BLaER1 (cell line): ENCODE data around the gene EIPR1.

Experiments
- H3K27ac ChIP-seq: shearing (Covaris generic); formaldehyde crosslinking; 2 replicates; pipeline ENCODE4 v1.8.1; 2022
- H3K27me3 ChIP-seq: shearing (Covaris generic); formaldehyde crosslinking; 2 replicates; pipeline ENCODE4 v1.8.1; 2022
- H3K36me3 ChIP-seq: shearing (Covaris generic); formaldehyde crosslinking; 2 replicates; pipeline ENCODE4 v1.8.1; 2022
- H3K4me1 ChIP-seq: shearing (Covaris generic); formaldehyde crosslinking; 2 replicates; pipeline ENCODE4 v1.8.1; 2022
- H3K4me2 ChIP-seq: shearing (Covaris generic); formaldehyde crosslinking; 2 replicates; pipeline ENCODE4 v1.8.1; 2022
- H3K4me3 ChIP-seq: shearing (Covaris generic); formaldehyde crosslinking; 2 replicates; pipeline ENCODE4 v1.8.1; 2022
- H3K9ac ChIP-seq: shearing (Covaris generic); formaldehyde crosslinking; 2 replicates; pipeline ENCODE4 v1.8.1; 2022
- H3K9me3 ChIP-seq: shearing (Covaris generic); formaldehyde crosslinking; 2 replicates; pipeline ENCODE4 v1.8.1; 2022
- H4K20me1 ChIP-seq: shearing (Covaris generic); formaldehyde crosslinking; 2 replicates; pipeline ENCODE4 v1.8.1; 2022
- Cebpa-rat ChIP-seq: shearing (Covaris generic); IDR thresholded peaks from 2 replicates; pipeline ENCODE4 v1.8.1; 2022

The EIPR1 gene

DNA sequence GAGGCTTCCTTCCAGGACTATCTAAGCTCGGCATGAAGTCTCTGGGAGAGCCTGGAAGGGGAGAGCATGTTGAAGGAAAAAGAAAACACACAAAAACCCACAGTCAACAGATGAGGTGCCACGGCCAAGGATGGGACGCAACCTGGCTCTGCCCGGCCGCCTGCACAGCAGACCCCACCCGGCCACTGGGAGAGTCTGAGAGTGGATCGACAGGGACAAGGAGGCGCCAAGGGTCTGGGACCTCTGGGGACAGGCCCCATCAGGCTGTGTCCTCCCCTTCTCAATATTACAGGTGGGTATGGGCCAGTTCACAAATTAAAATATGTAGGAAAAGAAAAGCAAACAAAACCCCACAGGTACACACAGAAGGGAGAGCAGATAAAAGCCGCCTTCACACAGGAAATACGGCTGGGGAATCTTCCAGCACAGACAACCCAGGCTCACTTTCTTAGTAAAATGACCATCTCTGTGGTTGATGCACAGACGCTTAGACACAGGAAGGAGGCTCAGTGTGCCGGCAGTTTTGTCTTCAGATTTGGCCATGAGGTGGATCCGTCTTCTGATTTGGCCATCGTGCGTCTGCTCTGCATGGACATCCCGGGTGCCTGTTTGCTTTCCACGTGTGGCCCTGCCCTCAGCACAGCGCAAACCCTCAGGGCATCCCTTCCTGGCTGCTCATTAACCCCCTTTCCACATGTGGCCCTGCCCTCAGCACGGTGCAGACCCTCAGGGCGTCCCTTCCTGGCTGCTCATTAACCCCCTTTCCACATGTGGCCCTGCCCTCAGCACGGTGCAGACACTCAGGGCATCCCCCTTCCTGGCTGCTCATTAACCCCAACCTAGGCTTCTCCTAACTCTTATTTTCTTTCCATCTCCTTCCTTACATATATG lies 138.4 kb downstream of the EIPR1 start:
- Histone ChIP-seq H3K4me2 (peak overlapping the region; percentile 91), H3K4me3 (no peak overlapping the region), H3K9me3 (no peaks in the 10 kb centered on the region), H3K4me1 (peaks cover 92% of the 10 kb centered on the region), H3K9ac (no peak overlapping the region), H3K27me3 (no peaks in the 10 kb centered on the region), H4K20me1 (peaks cover 16% of the 10 kb centered on the region; the same call in 1 of the 2 replicates), H3K27ac (peak overlapping the region; percentile 62), H3K36me3 (peaks cover 14% of the 10 kb centered on the region; the same call in 1 of the 2 replicates)
- TF ChIP-seq Cebpa-rat, result no peak

DNA sequence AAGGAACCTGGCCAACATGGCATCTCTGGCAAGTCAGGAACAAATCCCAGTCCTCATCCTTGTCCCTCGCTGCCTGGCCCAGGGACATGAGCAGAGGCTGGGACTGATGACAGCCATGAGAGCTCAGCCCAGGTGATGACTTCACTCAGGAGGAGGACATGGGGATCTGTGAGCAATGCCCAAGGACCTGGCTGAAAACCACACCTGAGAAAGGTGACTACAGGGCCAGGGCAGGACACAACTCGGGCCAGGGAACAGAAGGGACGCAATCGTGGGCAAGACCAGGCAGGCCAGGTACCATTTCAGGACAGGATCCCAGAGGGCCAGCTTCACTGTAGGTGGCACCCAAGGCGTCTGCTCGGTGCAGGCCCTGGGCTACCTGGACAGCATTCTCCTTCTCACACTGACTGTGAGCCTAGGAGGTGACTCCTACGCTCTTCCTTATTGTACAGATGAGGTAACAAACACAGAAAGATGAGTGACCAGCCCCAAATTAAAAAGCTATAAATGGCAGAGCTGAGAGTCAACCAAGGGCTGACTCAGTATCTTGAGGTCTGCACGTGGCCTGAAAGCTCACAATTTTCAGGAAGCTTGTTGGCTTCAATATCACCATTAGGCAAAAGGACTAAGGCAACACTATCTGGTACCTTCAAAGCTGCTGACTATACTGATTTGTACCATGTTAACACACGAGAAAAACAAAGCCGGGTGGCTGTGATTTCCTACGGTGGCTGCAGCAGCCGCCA lies 141.1 kb downstream of the EIPR1 start:
- peaks cover 16% of the 10 kb centered on the region; the same call in 1 of the 2 replicates for H4K20me1 ChIP-seq
- H3K4me3 ChIP-seq, result no peak overlapping the region
- 0 out of 2 replicates have a peak, but pooled peaks cover under 1% of the 10 kb centered on the region for H3K9me3 ChIP-seq
- H3K27ac ChIP-seq, result no peak overlapping the region
- no peak overlapping the region for H3K9ac ChIP-seq
- H3K4me2 ChIP-seq, result peak overlapping the region; percentile 91
- no peaks in the 10 kb centered on the region for H3K27me3 ChIP-seq
- TF ChIP-seq Cebpa-rat, result no peak
- H3K36me3 ChIP-seq, result peaks cover 21% of the 10 kb centered on the region; the same call in 1 of the 2 replicates
- H3K4me1 ChIP-seq, result peaks cover 92% of the 10 kb centered on the region

GRCh38 chr2:3233877-3234276 lies 143.7 kb downstream of the EIPR1 start:
- no peak for TF ChIP-seq Cebpa-rat
- Histone ChIP-seq H3K4me2 (peak overlapping the region; percentile 70), H3K27ac (peak overlapping the region; percentile 37), H3K27me3 (no peaks in the 10 kb centered on the region), H3K4me1 (peaks cover 67% of the 10 kb centered on the region), H4K20me1 (peaks cover 10% of the 10 kb centered on the region; the same call in 1 of the 2 replicates), H3K9ac (no peak overlapping the region), H3K36me3 (peaks cover 30% of the 10 kb centered on the region; the same call in 1 of the 2 replicates), H3K4me3 (no peak overlapping the region), H3K9me3 (peaks cover 26% of the 10 kb centered on the region)

- no peaks in the 10 kb centered on the region for H4K20me1 ChIP-seq
- H3K36me3 ChIP-seq, result peaks cover 37% of the 10 kb centered on the region
- no peak overlapping the region for H3K4me3 ChIP-seq
- no peak overlapping the region for H3K9ac ChIP-seq
- no peak for TF ChIP-seq Cebpa-rat
- no peak overlapping the region for H3K27ac ChIP-seq
- peaks cover 28% of the 10 kb centered on the region for H3K4me1 ChIP-seq
- no peak overlapping the region for H3K4me2 ChIP-seq
- H3K27me3 ChIP-seq, result no peaks in the 10 kb centered on the region
- peaks cover 70% of the 10 kb centered on the region for H3K9me3 ChIP-seq
These were observed 148.4 kb downstream of the EIPR1 start for GRCh38 chr2:3229221-3229620.

- no peak for TF ChIP-seq Cebpa-rat
- H3K9me3 ChIP-seq, result peaks cover 88% of the 10 kb centered on the region
- H3K4me3 ChIP-seq, result no peak overlapping the region
- H3K36me3 ChIP-seq, result peaks cover 46% of the 10 kb centered on the region
- no peak overlapping the region for H3K9ac ChIP-seq
- no peaks in the 10 kb centered on the region for H4K20me1 ChIP-seq
- H3K4me2 ChIP-seq, result no peak overlapping the region
- no peaks in the 10 kb centered on the region for H3K27me3 ChIP-seq
- H3K4me1 ChIP-seq, result peaks cover 9% of the 10 kb centered on the region
- no peak overlapping the region for H3K27ac ChIP-seq
These were observed 152.9 kb downstream of the EIPR1 start for GRCh38 chr2:3224681-3225080.

- Histone ChIP-seq H4K20me1 (no peaks in the 10 kb centered on the region), H3K27ac (no peak overlapping the region), H3K27me3 (no peaks in the 10 kb centered on the region), H3K9me3 (peaks cover 79% of the 10 kb centered on the region), H3K9ac (no peak overlapping the region), H3K4me3 (no peak overlapping the region), H3K4me2 (no peak overlapping the region), H3K4me1 (peaks cover 9% of the 10 kb centered on the region), H3K36me3 (peaks cover 46% of the 10 kb centered on the region)
- TF ChIP-seq Cebpa-rat, result no peak
These were observed 154.3 kb downstream of the EIPR1 start for GRCh38 chr2:3223080-3223923.

- Histone ChIP-seq H3K9me3 (peaks cover 72% of the 10 kb centered on the region), H3K36me3 (peaks cover 43% of the 10 kb centered on the region), H3K27me3 (no peaks in the 10 kb centered on the region), H3K9ac (no peak overlapping the region), H3K4me3 (no peak overlapping the region), H4K20me1 (no peaks in the 10 kb centered on the region), H3K4me2 (no peak overlapping the region), H3K4me1 (peaks cover 9% of the 10 kb centered on the region), H3K27ac (no peak overlapping the region)
- TF ChIP-seq Cebpa-rat, result no peak
These were observed 155.0 kb downstream of the EIPR1 start for GRCh38 chr2:3222636-3223035.

- Histone ChIP-seq H4K20me1 (no peaks in the 10 kb centered on the region), H3K27ac (no peak overlapping the region), H3K9ac (no peak overlapping the region), H3K4me1 (peaks cover 10% of the 10 kb centered on the region), H3K4me3 (no peak overlapping the region), H3K4me2 (no peak overlapping the region), H3K9me3 (peaks cover 44% of the 10 kb centered on the region), H3K36me3 (peaks cover 48% of the 10 kb centered on the region), H3K27me3 (no peaks in the 10 kb centered on the region)
- no peak for TF ChIP-seq Cebpa-rat
These were observed 158.1 kb downstream of the EIPR1 start for GRCh38 chr2:3219536-3219935.

- Histone ChIP-seq H4K20me1 (no peaks in the 10 kb centered on the region), H3K36me3 (peaks cover 42% of the 10 kb centered on the region), H3K9ac (no peak overlapping the region), H3K4me1 (peaks cover 10% of the 10 kb centered on the region), H3K27me3 (no peaks in the 10 kb centered on the region), H3K4me2 (no peak overlapping the region), H3K9me3 (peaks cover 27% of the 10 kb centered on the region), H3K4me3 (no peak overlapping the region), H3K27ac (no peak overlapping the region)
- no peak for TF ChIP-seq Cebpa-rat
These were observed 160.0 kb downstream of the EIPR1 start for GRCh38 chr2:3217646-3218045.
